GM18526 (cell line): ENCODE results near the gene RAD9A.

Source experiments
- POLR2A ChIP-seq: IDR thresholded peaks from 3 replicates; pipeline ENCODE4 v1.6.1; 2011; ENCODE audit not compliant: insufficient read length; ENCODE audit errors: extremely low read depth

RAD9A gene

GRCh38 chr11:67416416-67417335 is 24.9 kb downstream of the RAD9A start:
- TF ChIP-seq POLR2A = no peak

- no peak for TF ChIP-seq POLR2A
These were observed 25.6 kb downstream of the RAD9A start for GRCh38 chr11:67417425-67417824.

- no peak for TF ChIP-seq POLR2A
These were observed 26.9 kb downstream of the RAD9A start for GRCh38 chr11:67418476-67419281.

- TF ChIP-seq POLR2A = no peak
These were observed 27.7 kb downstream of the RAD9A start for GRCh38 chr11:67419325-67420049.

GRCh38 chr11:67420147-67420645 is 28.4 kb downstream of the RAD9A start:
- TF ChIP-seq POLR2A = no peak

- peak; percentile 59 for TF ChIP-seq POLR2A
These were observed 29.1 kb downstream of the RAD9A start for GRCh38 chr11:67420646-67421429.

- no peak for TF ChIP-seq POLR2A
These were observed 29.7 kb downstream of the RAD9A start for GRCh38 chr11:67421430-67422031.

GRCh38 chr11:67422891-67423290 is 31.1 kb downstream of the RAD9A start:
- no peak for TF ChIP-seq POLR2A

- TF ChIP-seq POLR2A = no peak
These were observed 31.7 kb downstream of the RAD9A start for GRCh38 chr11:67423466-67423865.

- no peak for TF ChIP-seq POLR2A
These were observed 32.3 kb downstream of the RAD9A start for GRCh38 chr11:67423891-67424613.

GRCh38 chr11:67428052-67429001 is 36.5 kb downstream of the RAD9A start, which contains the start of gene RPS6KB2:
TSS of gene RPS6KB2 (plus strand) at chr11:67428494. CDS start at chr11:67428546, 52 bp downstream.
- peak; percentile 88 for TF ChIP-seq POLR2A

GRCh38 chr11:67429038-67429668 is 37.4 kb downstream of the RAD9A start:
- no peak for TF ChIP-seq POLR2A
